ENCODE data around the gene RAB3IP. TPM values are rescaled to one million over a fixed set of nuclear protein-coding genes. Genes with fewer than 3 reads are reported as not detected.

The RAB3IP gene
- total RNA-seq, 4 donors from 2014 or later, result 24.1 to 38.4 (median 36.3) TPM

DNA sequence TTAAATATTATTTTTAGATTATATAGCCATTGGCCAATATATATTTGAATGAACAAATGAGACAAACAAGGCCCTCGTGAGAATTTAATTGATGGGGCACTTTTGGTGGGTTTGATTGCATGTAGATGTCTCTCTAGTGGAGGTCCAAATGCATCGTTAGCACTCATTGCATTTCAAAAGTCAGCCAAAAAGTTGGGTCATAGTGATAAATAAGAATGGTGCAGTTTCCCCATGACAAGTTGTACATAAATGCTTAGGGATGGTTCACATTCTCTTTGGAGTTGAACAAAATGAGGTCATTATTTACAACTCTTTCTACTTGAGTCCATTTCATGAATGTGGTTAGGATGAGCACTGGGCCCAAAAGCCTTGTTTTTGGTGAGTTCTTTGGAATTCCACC lies 40.6 kb upstream of the RAB3IP start:
- no peak overlapping the region for H3K27ac ChIP-seq
- no peaks in the 10 kb centered on the region for H3K36me3 ChIP-seq
- H3K9me3 ChIP-seq, result no peaks in the 10 kb centered on the region
- in situ Hi-C loops (cut with MboI; ENCODE audit: low pct_ligation_motif_present in 1 of 4, low pct_unique_long_range_greater_than_20kb in 1 of 4, low sequenced_read_pairs in 3 of 4), result no loop called here
- no peak for TF ChIP-seq POLR2A (IDR thresholded peaks at IDR 0.05)
- no peak for TF ChIP-seq POLR2AphosphoS5 (IDR thresholded peaks at IDR 0.05)
- no peak for TF ChIP-seq CTCF (IDR thresholded peaks at IDR 0.05)
- TF ChIP-seq EP300 (IDR thresholded peaks at IDR 0.05; ENCODE audit: low read depth), result no peak
- H3K4me3 ChIP-seq, result no peak overlapping the region
- H3K4me1 ChIP-seq, result no peaks in the 10 kb centered on the region
- intact Hi-C loops (cut with DNase I; ENCODE audit: low total_unique reads), result no loop called here
- 74 to 88% methylated on average over 2 of the region's 2 CpGs for WGBS, 2 donors (ENCODE audit: low coverage in 1 of 2)
- no peak for DNase-seq
- no peaks in the 10 kb centered on the region for H3K27me3 ChIP-seq

DNA sequence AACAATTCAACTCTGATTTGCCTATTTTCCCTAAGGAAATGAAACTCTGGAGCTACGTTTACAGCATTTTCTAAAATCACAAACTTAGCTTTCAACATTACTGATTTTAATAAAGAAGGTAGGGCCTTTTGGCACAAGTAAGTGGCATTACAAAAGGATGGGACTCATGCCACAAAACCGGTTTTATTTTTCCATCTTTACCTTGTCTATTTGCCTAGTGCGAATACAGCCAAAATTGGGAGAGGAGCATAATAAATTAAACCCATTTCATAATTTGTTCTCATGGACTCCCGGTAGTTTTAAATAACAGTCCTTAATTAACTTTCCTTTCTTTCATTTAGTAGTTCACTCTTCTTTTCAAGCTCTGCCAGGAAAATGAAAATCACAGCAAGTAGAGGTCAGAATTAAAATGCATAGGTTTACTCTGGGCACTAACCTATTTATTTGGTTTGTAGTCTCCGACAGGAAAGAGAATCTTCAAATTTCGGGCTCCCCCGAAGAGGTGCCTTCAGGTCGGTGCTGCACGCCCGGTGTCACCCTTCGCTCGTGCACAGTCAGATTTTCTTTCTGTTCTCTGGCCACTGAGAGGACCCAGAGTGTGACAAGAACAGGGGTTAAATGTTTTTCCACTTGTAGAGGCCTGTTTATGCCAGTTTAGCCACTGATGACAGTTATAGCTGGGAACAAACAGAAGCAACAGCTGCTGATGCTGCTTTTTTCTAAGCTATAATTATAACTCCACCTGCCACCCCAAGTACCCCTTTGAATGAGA lies 39.7 kb upstream of the RAB3IP start, which contains the start of gene BEST3:
Gene BEST3, minus strand, starts transcription at position 535 of the 772 bp plus-strand sequence. CDS start 1,505 bp downstream, outside the sequence.
- no peak for DNase-seq
- no peak within 1 kb of the TSS for H3K27ac ChIP-seq
- no peak for TF ChIP-seq EP300 (IDR thresholded peaks at IDR 0.05; ENCODE audit: low read depth)
- TF ChIP-seq POLR2AphosphoS5 (IDR thresholded peaks at IDR 0.05), result no peak
- TF ChIP-seq POLR2A (IDR thresholded peaks at IDR 0.05), result no peak
- TF ChIP-seq CTCF (IDR thresholded peaks at IDR 0.05), result no peak
- intact Hi-C loops (cut with DNase I; ENCODE audit: low total_unique reads), result no loop called here
- H3K36me3 ChIP-seq, result no peaks in the 10 kb centered on the region
- H3K4me3 ChIP-seq, result no peak within 1 kb of the TSS
- H3K27me3 ChIP-seq, result no peaks in the 10 kb centered on the region
- no peaks in the 10 kb centered on the region for H3K9me3 ChIP-seq
- no peaks in the 10 kb centered on the region for H3K4me1 ChIP-seq
- WGBS, 2 donors (ENCODE audit: low coverage in 1 of 2), result 65 to 75% methylated on average over 12 of the region's 12 CpGs
- in situ Hi-C loops (cut with MboI; ENCODE audit: low pct_ligation_motif_present in 1 of 4, low pct_unique_long_range_greater_than_20kb in 1 of 4, low sequenced_read_pairs in 3 of 4), result no loop called here

DNA sequence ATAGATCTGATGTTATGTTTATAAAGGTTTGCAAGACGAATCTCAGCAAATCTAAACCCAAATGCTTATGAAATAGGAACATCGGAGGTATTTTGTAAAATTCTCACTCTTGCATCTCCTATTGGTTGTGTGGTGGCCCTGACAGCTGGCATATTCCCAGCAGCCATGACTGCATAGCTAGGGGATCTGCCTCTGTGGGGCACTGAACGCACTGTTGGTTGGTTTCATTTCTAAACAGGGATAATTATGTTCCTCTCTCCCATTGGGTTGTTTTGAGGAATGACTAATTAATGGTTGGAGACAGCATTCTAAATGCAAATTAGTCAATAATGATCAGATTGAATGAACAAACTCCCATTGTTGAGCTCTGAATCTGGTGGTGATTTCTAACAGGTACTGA lies 36.8 kb upstream of the RAB3IP start:
- Histone ChIP-seq H3K36me3 (no peaks in the 10 kb centered on the region), H3K4me3 (no peak overlapping the region), H3K27ac (no peak overlapping the region), H3K4me1 (no peaks in the 10 kb centered on the region), H3K27me3 (no peaks in the 10 kb centered on the region), H3K9me3 (no peaks in the 10 kb centered on the region)
- intact Hi-C loops (cut with DNase I; ENCODE audit: low total_unique reads), result no loop called here
- WGBS, 2 donors (ENCODE audit: low coverage in 1 of 2), result 83 to 100% methylated on average over 2 to 3 of the region's 3 CpGs
- no peak for DNase-seq
- in situ Hi-C loops (cut with MboI; ENCODE audit: low pct_ligation_motif_present in 1 of 4, low pct_unique_long_range_greater_than_20kb in 1 of 4, low sequenced_read_pairs in 3 of 4), result no loop called here
- TF ChIP-seq CTCF (IDR thresholded peaks at IDR 0.05) (no peak), POLR2AphosphoS5 (IDR thresholded peaks at IDR 0.05) (no peak), EP300 (IDR thresholded peaks at IDR 0.05; ENCODE audit: low read depth) (no peak), POLR2A (IDR thresholded peaks at IDR 0.05) (no peak)

DNA sequence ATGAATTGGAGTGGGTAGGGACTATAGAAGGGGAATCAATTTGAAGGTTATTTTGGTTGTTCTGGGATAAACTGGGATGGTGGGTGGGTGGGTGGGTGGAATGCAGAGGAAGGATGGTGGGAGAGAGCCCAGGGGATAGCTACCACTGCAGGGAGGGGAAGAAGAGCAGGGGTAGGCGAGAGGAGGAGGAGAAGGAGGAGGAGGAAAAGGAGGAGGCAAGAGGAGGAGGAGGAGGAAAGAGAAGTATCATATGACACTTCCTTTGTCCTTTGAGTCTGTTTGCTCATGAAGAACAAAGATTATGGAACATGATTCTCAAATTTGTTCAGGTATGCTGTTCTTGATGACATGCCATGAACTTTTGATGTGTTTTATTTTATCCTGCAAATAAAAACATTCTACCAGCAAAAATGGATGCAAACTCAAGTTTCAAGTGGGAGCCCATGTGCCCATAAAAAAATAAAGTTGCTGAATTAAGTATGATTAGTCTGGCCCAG lies 35.5 kb upstream of the RAB3IP start:
- intact Hi-C loops (cut with DNase I; ENCODE audit: low total_unique reads) (no loop called here), in situ Hi-C loops (cut with MboI; ENCODE audit: low pct_ligation_motif_present in 1 of 4, low pct_unique_long_range_greater_than_20kb in 1 of 4, low sequenced_read_pairs in 3 of 4) (no loop called here)
- Histone ChIP-seq H3K27ac (no peak overlapping the region), H3K4me1 (no peaks in the 10 kb centered on the region), H3K36me3 (no peaks in the 10 kb centered on the region), H3K9me3 (no peaks in the 10 kb centered on the region), H3K27me3 (no peaks in the 10 kb centered on the region), H3K4me3 (no peak overlapping the region)
- no peak for DNase-seq
- WGBS, 2 donors (ENCODE audit: low coverage in 1 of 2), result 60 to 75% methylated on average over 1 of the region's 1 CpG
- TF ChIP-seq POLR2AphosphoS5 (IDR thresholded peaks at IDR 0.05) (no peak), EP300 (IDR thresholded peaks at IDR 0.05; ENCODE audit: low read depth) (no peak), CTCF (IDR thresholded peaks at IDR 0.05) (no peak)
